K562 (cell line): ENCODE data around the gene ADORA3. TPM values are rescaled to one million over a fixed set of nuclear protein-coding genes. Genes with fewer than 3 reads are reported as not detected.

Source experiments
- ADNP ChIP-seq: fragments of 200-800 bp; sonication (Bioruptor generic); IDR thresholded peaks from 2 replicates; pipeline ENCODE4 v1.6.1; 2016; ENCODE audit warnings: missing genetic modification characterization, missing compliant biosample characterization
- AFF4 ChIP-seq: sonication (generic); formaldehyde crosslinking; IDR thresholded peaks from 2 replicates; pipeline ENCODE4 v1.8.0; 2023; ENCODE audit warnings: mild to moderate bottlenecking, missing genetic modification reagents
- ARHGAP35 ChIP-seq: fragments of 450-650 bp; IDR thresholded peaks from 2 replicates; pipeline ENCODE4 v1.6.1; 2018; ENCODE audit not compliant: partially characterized antibody
- ASH1L ChIP-seq: fragments of 450-650 bp; IDR thresholded peaks from 2 replicates; pipeline ENCODE4 v1.6.1; 2018; ENCODE audit warnings: borderline replicate concordance, mild to moderate bottlenecking, low read depth; ENCODE audit not compliant: partially characterized antibody
- CEBPZ ChIP-seq: fragments of 150-350 bp; IDR thresholded peaks from 2 replicates; pipeline ENCODE4 v1.6.1; 2014; ENCODE audit warnings: low read depth, mild to moderate bottlenecking, low read length, borderline replicate concordance
- ELF2 ChIP-seq: fragments of 250-450 bp; sonication (Bioruptor Pico); IDR thresholded peaks from 2 replicates; pipeline ENCODE4 v1.5.0; 2021; ENCODE audit warnings: mild to moderate bottlenecking
- MAFG ChIP-seq: fragments of 450-650 bp; conservative IDR thresholded peaks from 2 replicates; pipeline ENCODE4 v1.6.1; 2016; ENCODE audit warnings: missing genetic modification characterization, missing compliant biosample characterization
- MLLT1 ChIP-seq, 2 experiments: fragments of 450-650 bp; IDR thresholded peaks; 2 replicates each; pipeline ENCODE4 v1.6.1; 2016
- NFE2 ChIP-seq: IDR thresholded peaks from 2 replicates; pipeline ENCODE4 v1.6.1; 2014; ENCODE audit warnings: antibody characterized with exemption, low read depth
- NRF1 ChIP-seq, 2 experiments: fragments of 450-650 bp; IDR thresholded peaks in 1 of 2; conservative IDR thresholded peaks in 1 of 2; 2 replicates each; pipeline ENCODE4 v1.6.1; 2014; ENCODE audit warnings: mild to moderate bottlenecking in 2 of 2
- SAP30 ChIP-seq: fragments of 200-600 bp; sonication (generic); IDR thresholded peaks from 2 replicates; pipeline ENCODE4 v1.6.1; 2012; ENCODE audit warnings: borderline replicate concordance, low read depth, mild to moderate bottlenecking, moderate library complexity, low read length, control low read depth, inconsistent platforms; ENCODE audit not compliant: insufficient read depth, poor library complexity, severe bottlenecking
- SUPT5H ChIP-seq: fragments of 450-650 bp; IDR thresholded peaks from 2 replicates; pipeline ENCODE4 v1.6.1; 2016
- WHSC1 ChIP-seq: IDR thresholded peaks from one replicate; pipeline ENCODE4 v1.6.1; 2012; ENCODE audit warnings: low read length, control low read depth, inconsistent platforms
- ZBTB5 ChIP-seq: fragments of 450-650 bp; IDR thresholded peaks from 2 replicates; pipeline ENCODE4 v1.6.1; 2017; ENCODE audit warnings: antibody characterized with exemption
- ZNF408 ChIP-seq: fragments of 250-450 bp; sonication (Bioruptor Pico); IDR thresholded peaks from 2 replicates; pipeline ENCODE4 v1.4.0; 2020; ENCODE audit warnings: low read depth, mild to moderate bottlenecking, moderate library complexity
- polyA plus RNA-seq, 8 experiments: library from polyadenylated mRNA; depleted of rRNA in 4 of 8; stranded (reverse) in 5 of 8; unstranded in 3 of 8; fragments of >200 nt; fragmentation: Nextera tagmentation in 2 of 8; fragmentation: Illumina TruSeq in 1 of 8; extraction: Ambion mirVana in 2 of 8; extraction: Trizol in 1 of 8; gene quantifications; 2 replicates each; pipeline versions ENCODE4 v1.2.1 to v1.2.3, GENCODE V29; 2011 to 2014; ENCODE audit warnings: inconsistent platforms in 1 of 8, missing spikeins in 1 of 8
- total RNA-seq, 7 experiments: library from RNA; depleted of rRNA in 6 of 7; stranded (reverse); fragments of >200 nt in 6 of 7; fragmentation: Illumina TruSeq in 2 of 7; extraction: Trizol in 2 of 7; gene quantifications; 2 replicates each; pipeline versions ENCODE4 v1.2.1 to v1.2.3, GENCODE V29; 2011 to 2021; ENCODE audit warnings: low replicate concordance in 1 of 7

The ADORA3 gene
- total and polyA plus RNA-seq, 9 of the 15 experiments (the other 6 are each of a cell fraction or from before 2014, with no cell fraction given) = 0.09 to 0.35 (median 0.16) TPM; not detected in 3

GRCh38 chr1:111463029-111463683 is 40.3 kb downstream of the ADORA3 start (continued):
- TF ChIP-seq CEBPZ (no peak), MLLT1 (IDR thresholded peaks at IDR 0.05) (no peak), ELF2 (CRISPR knock-in tag) (no peak), WHSC1 (no peak), SAP30 (no peak), ASH1L (no peak), ZNF408 (CRISPR knock-in tag) (no peak), ADNP (tag) (no peak), AFF4 (CRISPR knock-in tag) (no peak), MAFG (tag) (no peak), ZBTB5 (no peak), ARHGAP35 (no peak), NRF1 (conservative IDR thresholded peaks at IDR 0.05 in 1 of 2, IDR thresholded peaks at IDR 0.05 in 1 of 2) (no peak), NFE2 (no peak), SUPT5H (peak; percentile 40)
